Vagina (tissue), 2 donors: ENCODE results near the gene DNAJC12. TPM values are rescaled to one million over a fixed set of nuclear protein-coding genes. Genes with fewer than 3 reads are reported as not detected.
"Not testable (repeated sequence)": the region's sequence is repeated elsewhere in the genome, so short reads cannot be mapped to it uniquely, and the experiment has no call there.

ENCODE experiments used
- DNase-seq, 2 donors: peaks; one replicate each; pipeline ENCODE4 v3.0.0-alpha.2; 2017; ENCODE audit errors: extremely low spot score in 2 of 2
- H3K27ac ChIP-seq: fragments of 200-600 bp; sonication (generic); one replicate; pipeline ENCODE4 v1.5.1; 2019
- H3K27me3 ChIP-seq: fragments of 200-600 bp; sonication (generic); one replicate; pipeline ENCODE4 v1.5.1; 2019
- H3K36me3 ChIP-seq, 2 donors: fragments of 200-600 bp; sonication (generic); one replicate each; pipeline ENCODE4 v1.5.1; 2017 to 2019
- H3K4me1 ChIP-seq: fragments of 200-600 bp; sonication (generic); one replicate; pipeline ENCODE4 v1.5.1; 2019
- H3K4me3 ChIP-seq, 2 donors: fragments of 200-600 bp; sonication (generic); 1 replicate in 1 of 2; 2 replicates in 1 of 2; pipeline ENCODE4 v1.5.1; 2016 to 2019
- H3K9me3 ChIP-seq: fragments of 200-600 bp; sonication (generic); one replicate; pipeline ENCODE4 v1.5.1; 2019
- POLR2A ChIP-seq, 2 donors: fragments of 450-650 bp; IDR thresholded peaks; one replicate each; pipeline ENCODE4 v1.6.1; 2017; ENCODE audit warnings: antibody characterized with exemption in 2 of 2, mild to moderate bottlenecking in 2 of 2, moderate library complexity in 2 of 2
- POLR2AphosphoS5 ChIP-seq, 2 donors: sonication (generic); formaldehyde crosslinking; IDR thresholded peaks; one replicate each; pipeline ENCODE4 v1.9.0; 2017; ENCODE audit warnings: antibody characterized with exemption in 2 of 2, mild to moderate bottlenecking in 2 of 2, low read depth in 1 of 2; ENCODE audit not compliant: insufficient read depth in 1 of 2
- intact Hi-C: fragments of 100-400 bp; cut with DNase I; formaldehyde crosslinking; loops from one replicate; pipeline ENCODE4 v1.15.1; 2023
- total RNA-seq: library from RNA; depleted of rRNA; stranded (reverse); fragments of >200 nt; gene quantifications from one replicate; pipeline ENCODE4 v1.2.3, GENCODE V29; 2016
- TF ChIP-seq, protein P1 (sequence below), 3 experiments: fragments of 450-650 bp in 2 of 3; fragments of 200-600 bp in 1 of 3; sonication (generic) in 1 of 3; IDR thresholded peaks; one replicate each; pipeline ENCODE4 v1.5.1; 2017 to 2019; ENCODE audit warnings: antibody characterized with exemption in 3 of 3, mild to moderate bottlenecking in 2 of 3, moderate library complexity in 2 of 3

The DNAJC12 gene
- total RNA-seq, 1 donor from 2014 or later: 2.7 TPM

DNA sequence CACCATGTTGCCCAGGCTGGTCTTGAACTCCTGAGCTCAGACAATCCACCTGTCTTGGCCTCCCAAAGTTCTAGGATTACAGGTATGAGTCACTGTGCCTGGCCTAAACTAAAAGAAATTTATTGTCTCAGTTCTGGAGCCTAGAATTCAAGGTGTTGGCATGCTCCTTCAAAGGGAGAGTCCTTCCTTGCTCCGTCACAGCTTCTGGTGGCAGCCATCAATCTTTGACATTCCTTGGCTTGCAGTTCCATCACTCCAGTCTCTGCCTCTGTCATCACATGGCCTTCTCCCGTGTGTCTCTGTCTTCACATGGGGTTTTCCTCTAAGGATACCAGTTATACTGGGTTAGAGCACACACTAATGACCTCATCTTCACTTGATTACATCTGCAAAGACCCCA is 55.5 kb downstream of the DNAJC12 start:
- no peak for DNase-seq
- Histone ChIP-seq H3K9me3 (no peaks in the 10 kb centered on the region), H3K27me3 (no peaks in the 10 kb centered on the region), H3K4me3 (no peak overlapping the region), H3K36me3 (no peaks in the 10 kb centered on the region), H3K4me1 (no peaks in the 10 kb centered on the region), H3K27ac (no peak overlapping the region)
- TF ChIP-seq POLR2A (IDR thresholded peaks at IDR 0.05): no peak
- TF ChIP-seq, protein P1, sequence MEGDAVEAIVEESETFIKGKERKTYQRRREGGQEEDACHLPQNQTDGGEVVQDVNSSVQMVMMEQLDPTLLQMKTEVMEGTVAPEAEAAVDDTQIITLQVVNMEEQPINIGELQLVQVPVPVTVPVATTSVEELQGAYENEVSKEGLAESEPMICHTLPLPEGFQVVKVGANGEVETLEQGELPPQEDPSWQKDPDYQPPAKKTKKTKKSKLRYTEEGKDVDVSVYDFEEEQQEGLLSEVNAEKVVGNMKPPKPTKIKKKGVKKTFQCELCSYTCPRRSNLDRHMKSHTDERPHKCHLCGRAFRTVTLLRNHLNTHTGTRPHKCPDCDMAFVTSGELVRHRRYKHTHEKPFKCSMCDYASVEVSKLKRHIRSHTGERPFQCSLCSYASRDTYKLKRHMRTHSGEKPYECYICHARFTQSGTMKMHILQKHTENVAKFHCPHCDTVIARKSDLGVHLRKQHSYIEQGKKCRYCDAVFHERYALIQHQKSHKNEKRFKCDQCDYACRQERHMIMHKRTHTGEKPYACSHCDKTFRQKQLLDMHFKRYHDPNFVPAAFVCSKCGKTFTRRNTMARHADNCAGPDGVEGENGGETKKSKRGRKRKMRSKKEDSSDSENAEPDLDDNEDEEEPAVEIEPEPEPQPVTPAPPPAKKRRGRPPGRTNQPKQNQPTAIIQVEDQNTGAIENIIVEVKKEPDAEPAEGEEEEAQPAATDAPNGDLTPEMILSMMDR (IDR thresholded peaks at IDR 0.05): no peak
- intact Hi-C loops: loop anchor here (10.0 kb wide), 1 partner anchor 118 kb away; no protein-coding TSS in a partner anchor

DNA sequence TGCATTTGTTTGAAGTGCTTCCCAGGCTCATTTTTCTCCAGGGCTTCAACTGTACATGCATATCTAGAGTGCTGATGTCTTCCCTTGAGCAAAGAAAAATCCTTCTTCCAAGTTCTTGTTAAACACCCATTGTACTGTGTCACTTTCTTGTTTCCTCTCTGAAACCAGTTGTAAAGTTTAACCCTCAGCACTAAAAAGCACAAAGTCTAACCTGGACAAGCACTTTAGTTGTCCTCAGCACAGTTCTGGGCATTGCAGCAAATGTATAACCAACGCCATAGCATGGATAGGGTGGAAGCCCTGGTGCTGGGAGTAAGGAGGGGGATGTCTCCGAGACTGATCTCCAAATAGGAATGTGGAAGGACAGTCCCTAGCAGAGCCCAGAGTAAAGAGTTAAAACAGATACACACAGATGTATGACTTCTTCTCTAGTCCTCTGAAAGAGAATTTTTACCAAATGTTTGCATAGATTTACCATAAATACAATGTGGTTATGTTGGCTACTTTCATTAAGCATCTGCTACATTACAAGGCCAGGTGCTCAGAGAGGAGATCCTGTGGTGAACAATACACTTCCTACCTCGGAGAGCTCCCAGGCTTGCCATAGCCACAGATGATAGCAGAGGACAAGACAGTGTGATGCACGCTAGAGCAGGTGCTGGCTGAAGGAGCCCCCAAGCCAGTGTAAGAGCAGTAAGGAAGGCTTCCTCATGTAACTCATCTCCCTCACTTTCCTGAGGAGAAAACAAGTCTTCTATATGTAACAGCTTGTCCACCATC is 57.0 kb downstream of the DNAJC12 start:
- H3K4me3 ChIP-seq: no peak overlapping the region
- intact Hi-C loops: loop anchor here (10.0 kb wide), 1 partner anchor 116 kb away; no protein-coding TSS in a partner anchor
- no peak for TF ChIP-seq POLR2AphosphoS5 (IDR thresholded peaks at IDR 0.05; ENCODE audit: insufficient read depth in 1 of 2, low read depth in 1 of 2)
- no peaks in the 10 kb centered on the region for H3K36me3 ChIP-seq
- no peak for DNase-seq
- no peaks in the 10 kb centered on the region for H3K4me1 ChIP-seq
- no peaks in the 10 kb centered on the region for H3K27me3 ChIP-seq
- no peak overlapping the region for H3K27ac ChIP-seq
- H3K9me3 ChIP-seq: no peaks in the 10 kb centered on the region

DNA sequence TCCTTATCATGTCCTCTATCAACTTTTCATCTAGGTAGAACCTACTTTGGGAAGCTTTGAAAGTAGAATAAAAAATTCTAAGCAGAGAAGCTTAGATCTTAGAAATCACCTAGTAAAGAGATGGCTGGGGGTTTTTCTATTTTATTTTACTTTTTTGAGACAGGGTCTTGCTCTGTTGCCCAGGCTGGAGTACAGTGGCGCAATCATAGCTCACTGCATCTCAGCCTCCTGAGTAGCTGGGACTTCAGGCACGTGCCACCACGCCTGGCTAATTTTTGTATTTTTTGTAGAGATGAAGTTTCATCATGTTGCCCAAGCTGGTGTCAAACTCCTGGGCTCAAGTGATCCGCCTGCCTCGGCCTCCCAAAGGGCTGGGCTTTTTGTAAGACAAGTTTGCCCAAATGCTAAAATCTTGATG is 57.8 kb downstream of the DNAJC12 start:
- DNase-seq, H3K4me1 ChIP-seq, H3K27ac ChIP-seq, H3K4me3 ChIP-seq, H3K9me3 ChIP-seq, H3K27me3 ChIP-seq, H3K36me3 ChIP-seq: not testable (repeated sequence)
- intact Hi-C loops: loop anchor here (10.0 kb wide), 1 partner anchor 115 kb away; no protein-coding TSS in a partner anchor

DNA sequence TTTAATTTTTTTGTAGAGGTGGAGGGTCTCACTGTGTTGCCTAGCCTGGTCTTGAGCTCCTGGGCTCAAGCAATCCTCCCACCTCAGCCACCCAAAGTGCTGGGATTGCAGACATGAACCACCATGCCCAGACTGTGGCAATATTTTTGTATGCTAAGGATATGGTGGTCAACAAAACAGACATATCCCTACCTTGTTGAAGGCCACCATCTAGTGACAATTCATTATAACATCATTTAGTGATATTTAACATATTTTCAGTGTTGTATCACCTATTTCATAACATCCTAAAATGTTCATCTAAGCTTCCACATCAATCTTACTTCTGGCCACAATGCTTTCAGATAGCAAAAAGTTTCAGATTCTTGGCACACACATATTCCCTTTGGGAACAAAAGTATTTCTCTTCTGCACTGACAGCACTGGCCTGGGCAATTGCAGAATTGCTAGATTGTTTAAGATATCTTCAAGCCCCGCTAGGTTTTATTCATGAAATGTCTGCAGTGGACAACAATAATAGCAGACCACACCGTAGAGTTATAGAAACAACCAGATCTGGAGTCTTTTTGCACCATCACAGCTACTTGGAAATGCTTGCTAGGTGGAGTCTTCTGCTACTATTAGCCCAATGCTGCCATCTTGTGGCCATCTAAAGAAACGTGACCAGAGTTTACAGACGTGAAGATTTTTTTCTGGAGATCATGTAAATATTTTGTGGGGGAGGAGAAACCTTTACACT is 58.4 kb downstream of the DNAJC12 start:
- Histone ChIP-seq H3K27me3 (no peaks in the 10 kb centered on the region), H3K36me3 (no peaks in the 10 kb centered on the region), H3K4me3 (no peak overlapping the region), H3K27ac (no peak overlapping the region), H3K9me3 (no peaks in the 10 kb centered on the region), H3K4me1 (no peaks in the 10 kb centered on the region)
- TF ChIP-seq POLR2AphosphoS5 (IDR thresholded peaks at IDR 0.05; ENCODE audit: insufficient read depth in 1 of 2, low read depth in 1 of 2): no peak
- TF ChIP-seq, protein P1 (IDR thresholded peaks at IDR 0.05): peak; percentile 70 to 85 (median 80)
- intact Hi-C loops: loop anchor here (10.0 kb wide), 1 partner anchor 115 kb away; no protein-coding TSS in a partner anchor
- DNase-seq: no peak

DNA sequence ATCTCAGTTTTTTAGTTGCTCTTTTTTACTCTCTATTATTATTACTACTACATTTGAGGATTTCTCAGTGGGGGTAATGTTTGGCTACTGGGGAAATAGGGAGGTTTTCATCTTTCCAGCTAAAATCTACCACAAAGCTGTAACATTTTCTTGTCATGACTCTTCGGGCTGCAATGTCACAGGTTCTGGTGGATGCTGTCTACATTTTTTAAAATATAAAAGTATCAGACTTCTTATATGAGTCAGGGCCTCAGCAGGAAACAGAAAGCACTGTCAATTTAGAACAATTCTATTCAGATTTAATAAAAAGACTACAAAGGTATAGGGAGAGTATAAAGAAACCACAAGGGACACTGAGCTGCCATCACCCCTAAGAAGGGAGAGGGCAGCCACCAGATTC is 61.6 kb downstream of the DNAJC12 start:
- no peaks in the 10 kb centered on the region for H3K36me3 ChIP-seq
- no peaks in the 10 kb centered on the region for H3K4me1 ChIP-seq
- H3K27ac ChIP-seq: no peak overlapping the region
- DNase-seq: no peak
- no peak overlapping the region for H3K4me3 ChIP-seq
- no peaks in the 10 kb centered on the region for H3K27me3 ChIP-seq
- TF ChIP-seq POLR2AphosphoS5 (IDR thresholded peaks at IDR 0.05; ENCODE audit: insufficient read depth in 1 of 2, low read depth in 1 of 2): no peak
- TF ChIP-seq, protein P1 (IDR thresholded peaks at IDR 0.05): no peak
- no peak for TF ChIP-seq POLR2A (IDR thresholded peaks at IDR 0.05)
- H3K9me3 ChIP-seq: no peaks in the 10 kb centered on the region
- intact Hi-C loops: no loop called here

DNA sequence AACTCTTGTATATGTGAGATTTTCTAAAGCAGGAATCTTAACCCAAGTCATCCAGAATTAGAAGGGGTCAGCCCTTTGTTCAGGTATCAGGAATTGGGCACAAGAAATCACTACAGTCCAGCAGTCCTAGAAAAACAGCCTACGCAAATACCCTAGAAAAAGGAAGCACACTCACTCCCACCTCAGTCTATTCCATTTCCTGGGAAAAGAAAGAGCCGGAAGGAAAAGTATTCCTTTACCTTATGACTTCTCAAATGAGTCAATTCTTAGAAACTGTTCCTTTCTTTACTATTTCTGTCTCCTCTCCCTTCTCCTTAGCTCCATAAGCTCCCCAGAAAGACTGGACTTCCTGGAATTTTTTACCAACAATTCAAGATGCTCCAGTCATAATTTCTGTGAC is 62.7 kb downstream of the DNAJC12 start:
- H3K4me1 ChIP-seq: no peaks in the 10 kb centered on the region
- DNase-seq: no peak
- no peaks in the 10 kb centered on the region for H3K27me3 ChIP-seq
- intact Hi-C loops: no loop called here
- H3K9me3 ChIP-seq: no peaks in the 10 kb centered on the region
- H3K4me3 ChIP-seq: no peak overlapping the region
- H3K36me3 ChIP-seq: no peaks in the 10 kb centered on the region
- H3K27ac ChIP-seq: no peak overlapping the region
- TF ChIP-seq POLR2A (IDR thresholded peaks at IDR 0.05) (no peak), POLR2AphosphoS5 (IDR thresholded peaks at IDR 0.05; ENCODE audit: insufficient read depth in 1 of 2, low read depth in 1 of 2) (no peak)
- TF ChIP-seq, protein P1 (IDR thresholded peaks at IDR 0.05): no peak
